ENCODE measurements around the gene EPHB3.
"Not testable (repeated sequence)": the region's sequence is repeated elsewhere in the genome, so short reads cannot be mapped to it uniquely, and the experiment has no call there.

Gene EPHB3

DNA sequence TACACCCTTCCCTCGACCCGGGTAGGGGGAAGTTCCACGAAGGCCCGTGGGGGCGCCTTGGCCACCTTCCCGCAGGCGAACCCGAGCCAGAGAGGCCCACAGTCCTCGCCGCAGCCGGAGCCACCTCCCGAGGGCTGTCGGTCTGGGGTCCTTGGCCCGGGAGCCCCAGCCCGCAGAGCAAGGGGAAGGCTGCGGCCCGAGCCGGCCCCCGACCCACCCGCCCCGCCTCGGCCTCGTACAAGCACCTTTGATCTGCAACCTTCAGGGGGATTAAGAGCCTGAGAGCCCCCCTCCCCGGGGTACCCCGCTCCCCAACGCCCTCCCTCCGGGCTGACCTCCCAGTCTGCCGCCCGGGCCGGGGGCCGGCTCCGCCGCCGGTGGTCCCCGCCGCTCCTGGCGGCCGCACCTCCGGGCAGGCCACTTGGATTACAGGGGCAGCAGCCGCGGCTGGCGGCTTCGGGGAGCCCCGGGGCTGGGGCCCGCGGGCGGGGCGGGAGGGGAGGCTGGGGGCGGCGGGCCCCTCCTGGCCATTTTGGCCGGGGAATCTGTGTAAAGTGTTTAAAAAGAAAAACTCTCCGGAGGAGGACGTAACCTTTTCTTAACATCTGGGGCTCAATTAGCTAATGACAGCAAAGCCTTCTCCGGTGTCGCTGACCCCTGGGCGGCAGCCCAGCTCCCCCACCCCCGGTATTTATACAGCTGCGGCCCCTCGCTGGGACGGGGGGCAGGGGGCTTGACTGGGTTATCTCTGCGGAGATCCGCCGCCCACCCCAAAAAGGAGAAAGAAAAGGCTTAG is 40.2 kb downstream of the EPHB3 start:
- no peak for DNase-seq

DNA sequence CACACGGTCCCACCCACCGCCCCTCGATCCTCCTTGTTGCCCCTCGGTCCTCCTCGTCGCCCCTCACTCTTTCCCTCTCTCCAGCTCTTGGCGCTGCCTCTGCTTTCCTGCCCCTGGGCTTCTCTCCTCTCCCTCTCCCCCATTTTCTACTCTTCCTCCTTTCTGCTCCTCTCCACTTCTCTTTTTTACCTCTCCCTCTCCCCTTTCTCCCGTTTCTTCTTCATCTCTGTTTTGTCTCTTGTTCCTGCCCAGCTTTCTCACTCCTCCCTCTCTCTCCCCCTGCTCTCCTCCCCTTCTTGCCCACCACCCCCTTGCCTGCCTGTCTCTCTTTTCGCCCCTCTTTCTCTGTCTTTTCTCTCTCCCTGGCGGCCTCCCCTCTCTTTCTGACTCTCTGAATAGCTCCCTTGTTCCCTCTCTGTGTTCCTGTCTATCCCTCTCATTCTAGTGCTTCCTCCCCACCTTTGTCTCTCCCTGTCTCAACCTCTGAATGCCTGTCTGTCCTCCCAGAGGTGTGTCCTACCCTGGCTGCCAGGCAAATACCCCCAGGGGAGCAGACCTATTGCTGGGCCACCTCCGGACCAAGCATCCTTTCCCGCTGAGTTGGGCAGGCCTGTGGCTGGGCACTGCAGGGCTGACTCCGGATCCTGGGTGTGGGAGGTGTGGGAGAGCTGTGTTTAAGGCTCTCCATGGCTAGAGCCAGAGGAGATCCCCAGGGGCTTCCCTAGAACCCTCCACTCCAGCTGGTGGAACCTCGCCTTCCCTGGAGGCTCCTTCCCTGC is 41.0 kb downstream of the EPHB3 start:
- DNase-seq: no peak

DNA sequence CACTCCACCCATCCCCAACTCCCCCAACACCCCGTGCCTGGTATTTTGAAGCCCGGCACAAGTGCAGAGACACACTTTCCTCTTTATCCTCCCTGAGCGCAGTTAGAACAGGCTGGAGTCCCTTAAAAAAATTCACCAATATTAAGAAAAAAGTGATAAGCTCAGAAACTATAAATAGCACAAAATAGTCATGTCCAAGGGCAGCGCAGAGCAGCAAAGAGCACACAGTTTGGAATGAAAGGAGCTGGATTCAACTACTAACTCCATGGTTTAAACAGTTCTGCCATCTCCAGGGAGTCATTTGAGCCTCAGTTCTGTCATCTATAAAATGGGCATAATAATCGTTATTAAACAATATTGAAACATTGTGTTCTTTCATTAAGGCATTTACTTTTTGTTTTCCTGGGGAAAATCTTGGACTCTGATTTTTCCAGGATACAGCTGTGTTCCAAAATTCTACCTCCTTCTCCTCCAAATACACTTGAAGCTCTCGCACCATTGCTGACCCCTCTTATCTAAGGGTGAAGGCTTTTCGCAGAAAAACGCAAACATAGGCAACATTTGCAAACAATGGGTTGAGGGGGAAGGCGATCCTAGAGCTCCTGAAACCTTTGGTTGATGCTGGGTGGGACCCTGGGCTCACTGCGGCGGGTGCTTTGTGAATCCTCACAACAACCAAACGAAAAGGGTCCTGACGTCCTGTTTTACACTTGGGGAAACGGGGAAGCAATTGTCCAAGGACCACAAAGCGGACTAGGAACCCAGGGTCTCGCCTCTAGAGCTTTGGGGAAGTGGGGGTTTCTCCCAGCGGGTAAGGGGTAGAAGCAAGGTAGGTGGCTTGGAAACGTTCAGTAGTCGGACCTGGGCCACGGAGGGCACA is 41.8 kb downstream of the EPHB3 start:
- no peak for DNase-seq

DNA sequence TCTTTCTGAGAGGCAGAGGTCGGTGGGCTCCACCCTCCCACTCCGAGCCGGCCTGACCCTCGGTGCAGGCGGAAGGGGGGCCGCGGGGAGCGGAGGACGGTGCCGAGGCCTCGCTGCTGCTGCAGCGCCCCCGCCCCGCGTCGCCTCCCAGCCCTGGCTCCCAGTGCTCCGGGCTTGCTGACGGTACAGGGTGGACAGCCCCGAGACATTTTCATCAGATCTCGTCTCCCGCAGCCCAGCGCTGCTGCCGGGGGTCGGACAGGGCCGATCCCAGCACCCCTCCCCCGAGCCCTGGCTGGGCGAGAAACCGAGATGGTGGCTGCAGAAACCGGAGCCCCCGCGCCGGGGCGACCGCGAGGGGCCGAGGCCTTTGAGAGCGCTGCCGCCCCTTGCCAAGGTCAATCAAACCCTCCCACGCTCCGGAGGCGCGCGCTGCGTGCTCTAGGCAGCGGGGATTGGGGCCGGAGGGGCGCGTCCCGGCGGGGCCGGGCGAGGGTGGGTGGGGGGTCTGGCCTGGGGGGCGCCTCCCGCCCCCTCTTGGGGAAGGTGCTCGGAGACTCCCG is 42.5 kb downstream of the EPHB3 start:
- DNase-seq: no peak

DNA sequence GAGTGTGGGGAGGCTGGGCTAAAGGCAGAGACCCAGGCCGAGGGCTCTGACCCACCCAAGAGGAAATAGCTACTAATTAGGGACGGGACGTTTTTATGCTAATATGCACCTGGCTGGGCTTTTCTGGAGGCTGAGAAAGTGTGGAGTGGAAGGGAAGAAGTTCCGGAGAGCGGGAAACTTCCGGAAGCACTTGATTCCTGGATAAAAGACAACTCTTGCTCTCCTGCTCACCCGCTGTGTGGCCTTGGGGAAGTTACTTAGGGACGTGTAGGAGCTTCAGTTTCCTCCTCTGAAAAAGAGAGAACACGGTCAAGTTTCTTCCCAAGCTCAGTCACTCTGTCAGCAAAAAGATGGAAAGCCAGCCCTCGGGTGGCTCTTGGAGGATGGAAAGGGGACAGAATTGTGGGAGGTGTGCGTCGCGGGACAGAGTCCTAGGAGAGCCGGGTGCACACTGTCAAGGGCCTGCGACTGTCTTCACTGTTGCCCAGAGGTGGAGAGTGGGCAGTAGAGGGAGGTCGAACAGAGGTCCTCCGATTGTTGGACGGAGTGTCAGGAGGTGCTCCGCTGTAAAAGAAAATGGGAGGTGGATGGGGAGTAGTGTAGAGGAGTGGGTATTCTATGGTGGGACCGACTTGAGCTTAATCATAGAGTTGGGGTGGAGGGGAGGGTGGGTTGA is 43.2 kb downstream of the EPHB3 start:
- DNase-seq: no peak

DNA sequence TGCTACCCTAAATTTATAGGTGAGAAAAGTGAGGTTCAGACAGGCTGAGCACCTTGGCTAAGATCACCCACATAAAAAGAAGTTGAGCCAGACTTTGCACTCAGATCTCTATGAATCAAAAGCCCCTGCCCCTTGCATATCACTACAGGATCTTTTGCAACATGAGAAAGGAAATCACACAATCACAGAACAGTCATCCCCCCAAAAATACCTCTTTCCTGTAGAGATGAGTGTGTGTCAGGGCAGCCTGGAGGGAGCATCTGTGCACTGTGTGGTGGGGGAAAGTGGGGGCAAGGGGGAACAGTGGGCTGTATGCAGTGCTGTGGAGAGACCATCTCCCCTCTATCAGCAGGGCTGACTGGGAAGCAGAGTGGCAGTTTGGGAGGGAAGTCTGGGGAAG is 46.6 kb downstream of the EPHB3 start:
- no peak for DNase-seq

DNA sequence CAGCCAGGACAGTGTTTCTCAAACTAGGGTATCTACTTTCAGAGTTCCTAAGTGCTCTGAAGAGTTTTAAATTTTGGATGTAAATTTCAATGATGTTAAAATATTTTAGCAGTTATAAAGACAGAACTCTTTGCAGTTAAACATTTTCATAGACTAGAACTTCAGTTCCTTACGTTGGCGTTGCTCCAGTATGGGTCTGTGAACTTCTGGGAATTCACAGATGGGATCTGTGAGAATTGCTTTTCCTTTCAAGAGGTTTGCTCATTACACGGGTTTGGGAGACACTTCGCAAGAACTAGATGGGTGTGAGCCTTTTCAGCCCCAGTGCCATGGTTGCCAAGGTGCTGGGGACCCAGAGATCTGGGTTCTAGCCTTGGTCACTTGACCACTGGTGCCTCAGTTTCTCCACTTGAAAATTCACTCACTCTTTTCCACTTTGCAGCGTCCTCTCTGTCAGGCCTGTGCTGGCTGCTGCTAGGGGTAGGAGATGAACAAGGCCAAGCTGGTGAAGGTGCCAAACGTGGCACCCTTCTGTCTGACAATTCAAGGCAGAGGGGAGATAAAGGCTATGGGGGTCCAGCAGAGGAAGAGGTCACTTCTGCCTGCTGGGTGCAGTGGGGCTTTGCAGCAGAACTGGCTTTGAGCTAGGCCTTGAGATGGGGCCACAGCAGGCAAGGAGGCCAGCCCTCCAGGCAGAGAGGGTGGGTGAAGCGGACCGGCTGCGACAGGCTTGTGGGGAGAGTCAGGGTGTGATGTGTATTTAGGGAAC is 48.1 kb downstream of the EPHB3 start:
- DNase-seq: no peak

DNA sequence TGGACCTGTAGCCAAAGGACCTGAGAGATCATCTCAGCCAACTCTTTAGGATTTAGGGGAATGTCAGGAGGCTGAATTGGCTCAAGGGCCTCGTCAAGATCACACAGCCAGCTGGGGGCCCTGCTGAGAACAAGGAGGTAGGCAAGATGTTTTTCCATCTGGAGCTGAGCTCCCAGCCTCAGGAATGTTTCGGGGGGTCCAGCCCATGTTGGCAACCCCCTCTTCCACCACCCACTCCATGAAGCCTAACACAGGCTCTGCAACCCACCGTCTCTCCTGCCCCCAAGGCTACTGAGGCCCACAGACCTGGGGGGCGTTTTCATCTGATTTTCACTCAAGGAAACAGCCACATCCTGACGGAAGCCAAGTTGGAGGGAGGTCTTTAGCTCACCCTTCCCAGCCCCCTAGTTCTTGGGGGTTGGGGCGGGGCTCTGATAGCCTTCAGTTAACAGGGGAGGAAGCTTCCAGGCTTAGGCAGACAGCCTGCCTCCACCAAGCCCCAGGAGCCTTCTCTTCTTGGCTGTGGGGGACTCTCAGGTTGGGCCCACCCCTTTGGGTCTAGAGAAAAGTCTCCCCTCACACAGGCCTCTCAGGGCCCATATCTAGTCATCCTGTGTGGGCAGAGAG is 48.8 kb downstream of the EPHB3 start:
- no peak for DNase-seq

DNA sequence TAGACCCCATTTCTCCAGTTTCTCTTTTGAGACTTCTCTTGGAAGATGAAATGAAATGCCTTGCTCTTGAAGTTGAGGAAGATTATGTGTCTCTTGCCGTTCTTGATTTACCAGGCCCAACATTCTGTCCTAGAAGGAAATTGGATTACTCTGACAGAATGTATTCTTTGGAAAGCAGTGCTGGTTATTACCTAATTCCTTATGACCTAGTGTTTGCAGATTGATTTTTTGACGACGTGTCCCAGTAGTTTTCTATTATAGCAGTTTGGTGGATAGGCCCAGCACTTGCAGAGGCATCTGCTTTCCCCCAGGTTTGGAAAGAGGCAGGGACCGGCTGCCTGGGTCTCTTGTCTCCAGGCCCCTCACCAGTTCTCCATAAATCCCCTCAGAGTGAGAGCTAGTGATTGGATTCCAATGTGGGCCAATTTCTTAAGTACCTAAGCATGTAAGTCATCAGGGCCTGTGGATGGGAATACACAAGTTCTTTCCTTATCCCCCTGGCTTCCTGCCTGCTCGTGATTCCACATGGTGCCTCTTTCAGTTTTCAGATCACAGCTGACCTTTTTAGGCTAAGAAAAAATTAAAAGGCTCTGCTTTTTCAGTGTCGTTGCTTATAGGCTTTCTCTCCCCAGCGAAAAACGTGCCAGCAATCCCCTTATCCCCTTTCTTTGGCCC is 50.2 kb downstream of the EPHB3 start:
- DNase-seq: no peak

DNA sequence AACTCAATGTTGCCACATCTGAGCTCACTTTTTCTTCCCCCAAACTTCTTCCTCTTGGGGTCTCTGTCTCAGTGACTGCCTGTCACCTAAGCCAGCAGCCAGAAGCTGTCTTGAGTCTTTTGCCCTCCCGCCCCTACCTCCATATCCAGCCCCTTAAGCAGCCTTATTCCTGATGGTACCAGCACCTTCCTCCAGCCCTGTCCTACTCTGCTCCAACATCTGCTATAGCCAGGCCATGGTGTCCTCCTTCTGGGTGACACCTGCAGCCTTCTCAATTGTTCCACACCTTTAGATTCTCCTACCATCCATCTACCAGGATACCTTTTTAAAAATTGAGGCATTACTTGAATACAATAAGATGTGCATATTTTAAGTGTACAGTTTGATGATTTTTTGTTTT is 53.8 kb downstream of the EPHB3 start:
- DNase-seq: no peak

DNA sequence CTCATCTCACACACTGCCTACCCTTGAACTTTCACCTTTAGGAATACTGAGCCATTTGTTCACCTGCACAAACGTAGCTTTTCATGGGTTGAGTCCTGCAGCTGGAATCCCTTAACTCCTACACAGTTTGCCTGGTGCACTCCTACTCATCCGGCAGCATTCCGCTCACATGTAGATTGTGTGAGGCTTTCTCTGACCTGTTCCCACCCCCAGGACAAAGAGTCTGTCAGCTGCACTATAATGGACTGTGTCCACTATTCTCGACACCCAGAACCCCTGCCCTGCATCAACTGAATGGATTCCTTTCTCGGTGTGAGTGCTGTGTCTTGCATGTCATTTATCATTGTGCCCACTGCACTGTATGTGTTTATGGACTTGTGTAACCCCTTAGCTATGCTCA is 54.9 kb downstream of the EPHB3 start:
- DNase-seq: no peak

DNA sequence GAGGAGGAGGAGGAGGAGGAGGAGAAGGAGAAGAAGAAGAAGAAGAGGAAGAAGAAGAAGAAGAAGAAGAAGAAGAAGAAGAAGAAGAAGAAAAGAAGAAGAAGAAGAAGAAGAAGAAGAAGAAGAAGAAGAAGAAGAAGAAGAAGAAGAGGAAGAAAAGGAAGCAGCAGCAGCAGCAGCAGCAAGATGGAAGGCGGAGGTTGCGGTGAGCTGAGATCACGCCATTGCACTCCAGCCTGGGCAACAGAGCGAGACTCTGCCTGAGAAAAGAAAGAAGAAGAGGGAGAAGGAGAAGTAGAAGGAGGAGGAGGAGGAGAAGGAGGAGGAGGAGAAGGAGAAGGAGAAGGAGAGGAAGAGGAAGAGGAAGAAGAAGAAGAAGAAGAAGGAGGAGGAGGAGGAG is 55.7 kb downstream of the EPHB3 start:
- DNase-seq: not testable (repeated sequence)

DNA sequence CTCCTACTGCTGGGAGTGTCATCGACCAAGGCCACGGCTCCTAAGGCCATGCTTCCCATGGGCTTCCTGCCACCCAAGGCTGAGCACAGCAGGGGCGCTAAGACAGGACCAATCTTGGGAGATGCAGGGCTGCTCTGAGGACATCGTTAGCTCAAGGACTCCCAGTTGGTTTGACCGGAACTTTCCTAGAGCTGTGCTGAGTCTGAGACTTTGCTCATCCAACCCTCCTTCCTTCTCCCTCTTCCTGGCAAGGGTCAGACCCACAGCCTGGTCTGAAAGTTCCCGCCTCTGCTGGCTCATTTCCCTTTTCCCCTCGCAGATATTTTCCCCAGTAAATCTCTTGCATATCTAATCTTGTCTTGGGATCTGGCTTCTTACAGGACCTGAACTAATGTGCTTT is 57.2 kb downstream of the EPHB3 start:
- DNase-seq: no peak

DNA sequence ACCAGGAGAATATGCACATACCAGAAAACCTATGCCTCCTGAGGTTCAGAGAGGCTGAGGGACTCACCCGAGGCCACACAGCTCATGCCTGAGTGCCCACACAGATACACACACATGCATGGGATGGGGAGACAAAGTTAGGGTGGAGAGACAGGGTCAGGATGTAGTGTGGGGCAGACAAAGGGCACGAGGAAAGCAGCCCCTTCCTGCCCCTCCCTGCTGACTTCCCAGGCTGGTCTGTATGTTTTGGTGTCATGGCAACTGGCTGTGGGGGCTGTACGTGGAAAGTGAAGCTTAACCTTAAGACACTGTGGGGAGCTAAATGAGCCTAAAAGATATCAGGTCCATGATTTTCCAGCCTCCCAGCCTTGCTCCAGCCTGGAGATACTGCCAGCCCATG is 57.8 kb downstream of the EPHB3 start:
- no peak for DNase-seq

DNA sequence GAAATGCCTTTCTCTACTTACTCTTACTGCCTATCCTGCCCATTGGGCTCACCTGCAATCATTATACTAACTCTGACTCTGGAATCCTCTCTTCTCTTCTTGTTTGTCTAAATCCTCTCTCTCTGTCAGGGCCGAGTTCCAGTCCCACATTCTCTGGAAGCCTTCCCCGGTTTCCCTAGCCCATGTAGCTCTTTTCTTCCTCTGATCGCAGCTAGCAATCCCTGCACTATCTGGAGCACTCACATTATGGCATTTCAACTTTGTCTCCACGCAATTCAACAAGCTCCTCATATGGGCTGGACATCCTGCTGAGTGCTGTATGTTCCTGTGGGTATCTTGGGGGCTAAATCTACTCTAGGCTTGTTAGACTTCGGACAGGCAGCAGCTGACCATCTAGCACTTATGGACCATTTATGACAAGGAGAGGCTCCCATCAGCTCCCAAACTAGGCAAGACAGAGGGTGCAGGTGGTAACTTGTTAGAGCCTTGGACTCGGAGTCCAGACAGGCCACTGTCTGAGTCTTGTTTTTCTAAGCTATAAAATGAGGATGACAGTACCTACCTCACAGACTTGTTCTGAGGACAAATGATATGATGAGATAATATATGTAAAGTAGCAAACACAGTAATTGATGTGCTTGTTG is 58.3 kb downstream of the EPHB3 start:
- DNase-seq: no peak

DNA sequence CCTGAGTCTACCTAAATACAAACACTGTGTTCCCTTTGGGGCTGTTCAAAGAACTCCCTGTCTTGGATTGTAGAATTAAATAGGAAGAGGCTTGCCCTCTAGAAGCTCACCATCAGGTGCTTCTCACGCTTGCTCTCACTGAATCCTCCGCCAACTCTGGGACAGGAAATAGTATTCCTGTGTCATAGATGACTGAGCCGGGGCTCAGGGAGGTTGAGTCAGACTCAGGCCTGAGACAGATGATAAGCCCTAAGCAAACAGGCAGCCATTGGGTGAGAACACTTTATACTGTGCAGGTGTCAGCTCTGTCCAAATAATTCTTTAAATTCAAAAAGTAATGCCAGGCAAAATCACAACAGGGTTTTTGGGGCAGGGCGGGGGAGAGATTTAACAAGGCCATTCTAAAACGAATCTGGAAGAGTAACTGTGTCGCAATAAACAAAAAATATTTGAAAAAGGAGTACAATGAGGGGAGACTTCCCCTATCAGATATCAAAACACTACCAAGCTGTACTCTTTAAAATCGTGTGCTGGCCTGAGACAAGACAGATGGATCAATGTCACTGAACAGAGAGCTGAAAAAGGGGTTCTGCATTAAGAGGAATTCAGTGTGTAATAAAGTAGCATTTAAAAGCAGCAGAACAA is 59.0 kb downstream of the EPHB3 start:
- no peak for DNase-seq

DNA sequence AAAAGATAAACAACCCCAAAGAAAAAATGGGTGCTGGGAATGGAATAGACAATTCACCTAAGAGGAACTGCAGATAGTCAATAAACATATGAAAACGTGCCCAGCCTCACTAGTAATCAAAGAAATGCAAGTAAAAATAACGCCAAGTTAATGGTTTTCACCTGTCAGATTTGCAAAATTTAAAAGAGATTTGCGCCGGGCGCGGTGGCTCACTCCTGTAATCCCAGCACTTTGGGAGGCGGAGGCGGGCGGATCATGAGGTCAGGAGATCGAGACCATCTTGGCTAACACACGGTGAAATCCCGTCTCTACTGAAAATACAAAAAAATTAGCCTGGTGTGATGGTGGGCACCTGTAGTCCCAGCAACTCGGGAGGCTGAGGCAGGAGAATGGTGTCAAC is 60.6 kb downstream of the EPHB3 start:
- not testable (repeated sequence) for DNase-seq

DNA sequence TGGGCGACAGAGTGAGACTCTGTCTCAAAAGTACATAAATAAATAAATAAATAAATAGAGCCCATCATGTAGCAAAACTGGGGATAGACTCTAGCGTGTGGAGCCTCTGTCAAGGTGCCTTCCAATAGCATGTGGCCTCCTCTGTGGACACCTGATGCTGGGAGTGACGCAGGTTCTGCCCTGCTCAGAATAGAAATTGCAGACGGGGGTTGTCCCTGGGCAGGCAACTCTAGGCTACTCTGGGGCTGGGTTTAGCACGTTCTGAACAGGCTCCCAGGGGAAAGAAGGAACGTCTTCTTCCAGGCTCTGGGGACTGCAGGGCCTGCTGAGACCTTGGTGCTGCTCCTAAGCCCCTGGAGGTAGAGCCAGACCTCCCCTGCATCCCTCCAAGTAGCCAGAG is 65.3 kb downstream of the EPHB3 start:
- no peak for DNase-seq

DNA sequence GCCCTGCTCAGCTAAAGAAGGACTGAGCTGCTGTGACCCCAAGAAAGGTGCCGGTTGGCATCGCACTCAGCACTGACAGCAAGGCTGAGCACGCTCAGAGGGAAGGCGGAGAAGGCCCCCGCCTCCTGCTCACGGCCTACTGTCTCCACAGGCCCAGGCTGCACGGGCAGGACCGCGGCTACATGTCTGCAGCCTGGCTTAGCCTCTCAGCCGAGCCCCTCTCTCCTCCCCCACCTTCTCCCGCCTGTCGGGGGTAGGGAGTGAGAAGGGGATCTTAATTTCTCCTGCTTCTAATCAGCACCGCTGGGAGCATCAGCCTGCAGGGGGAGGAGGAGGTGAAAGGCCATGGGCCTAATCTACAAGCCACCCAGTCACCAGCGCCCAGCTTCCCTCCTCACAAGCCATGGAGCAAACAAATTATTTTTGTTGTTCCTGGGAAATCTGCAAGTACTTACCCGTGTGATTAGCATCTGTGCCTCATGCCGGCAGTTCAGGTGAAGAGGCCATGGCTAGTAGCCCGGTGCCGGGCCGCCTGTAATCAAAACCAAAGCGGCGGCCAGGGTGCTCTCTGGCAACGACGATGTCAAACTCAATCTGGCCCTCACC is 68.1 kb downstream of the EPHB3 start:
- DNase-seq: no peak

Data from NCI-H748 treated with DMSO at 0.1 percent for 48 hours (cell line).